Esophagus squamous epithelium (tissue), 4 donors: Measurements from ENCODE around the gene RNF187.

Source experiments
- CTCF ChIP-seq, 6 experiments: fragments of 450-650 bp in 4 of 6; fragments of 200-600 bp in 2 of 6; sonication (generic) in 2 of 6; IDR thresholded peaks; one replicate each; pipeline ENCODE4 v1.5.1; 2016 to 2019; ENCODE audit warnings: antibody characterized with exemption in 6 of 6, mild to moderate bottlenecking in 4 of 6, moderate library complexity in 4 of 6
- POLR2A ChIP-seq, 4 donors: fragments of 450-650 bp; IDR thresholded peaks; one replicate each; pipeline ENCODE4 v1.6.1; 2017; ENCODE audit warnings: antibody characterized with exemption in 4 of 4, mild to moderate bottlenecking in 4 of 4, moderate library complexity in 3 of 4

DNA sequence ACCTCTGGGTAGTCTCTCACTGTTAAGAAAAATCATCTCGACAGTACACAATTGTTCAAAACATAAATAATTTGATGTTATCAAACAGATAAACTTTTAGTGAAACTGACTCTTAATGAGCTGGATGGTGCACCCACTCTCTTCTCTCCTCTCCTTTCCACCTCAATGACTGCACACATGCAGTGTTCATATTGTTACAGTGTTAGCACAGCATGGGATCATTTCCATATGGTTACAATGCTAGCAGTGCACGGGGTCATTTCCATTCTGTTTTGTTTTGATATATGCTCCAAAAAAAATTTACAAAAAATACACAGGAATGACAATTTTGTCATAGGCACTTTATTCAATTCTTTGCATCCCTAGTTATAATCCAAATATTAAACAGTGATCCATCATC, 26.4 kb upstream of the RNF187 start:
- TF ChIP-seq CTCF (IDR thresholded peaks at IDR 0.05) (no peak), POLR2A (IDR thresholded peaks at IDR 0.05) (no peak)
